ENCODE measurements around the gene RSU1. TPM values are rescaled to one million over a fixed set of nuclear protein-coding genes. Genes with fewer than 3 reads are reported as not detected.
A peak's percentile ranks its signal among the peaks of the same experiment; 100 is the strongest.
"Not testable (repeated sequence)": the region's sequence is repeated elsewhere in the genome, so short reads cannot be mapped to it uniquely, and the experiment has no call there.

Gene RSU1
- polyA plus RNA-seq, 3 donors from 2014 or later: 150 to 248 (median 181) TPM

- no peak overlapping the region for H3K4me3 Mint-ChIP-seq
- peaks cover 0 to 3% (median 3%) of the 10 kb centered on the region in 3 donors for H3K36me3 Mint-ChIP-seq
- peaks cover 14 to 39% of the 10 kb centered on the region in 2 donors for H3K4me1 Mint-ChIP-seq
- no peak for DNase-seq
- no peak overlapping the region for H3K27ac Mint-ChIP-seq
- H3K27me3 Mint-ChIP-seq (ENCODE audit: low read depth in 3 of 3): no peaks in the 10 kb centered on the region
- H3K9me3 Mint-ChIP-seq: no peaks in the 10 kb centered on the region
Observed at GRCh38 chr10:16768702-16769101, 48.5 kb downstream of the RSU1 start.

GRCh38 chr10:16765509-16766375 is 51.5 kb downstream of the RSU1 start:
- no peak for DNase-seq
- Mint-ChIP-seq H3K27me3 (ENCODE audit: low read depth in 3 of 3) (no peaks in the 10 kb centered on the region), H3K27ac (no peak overlapping the region), H3K36me3 (peaks cover 0 to 7% (median 7%) of the 10 kb centered on the region in 3 donors), H3K4me3 (no peak overlapping the region), H3K4me1 (peaks cover 11 to 36% of the 10 kb centered on the region in 2 donors), H3K9me3 (no peaks in the 10 kb centered on the region)

- Mint-ChIP-seq H3K4me3 (no peak overlapping the region), H3K4me1 (peaks cover 11 to 37% of the 10 kb centered on the region in 2 donors), H3K9me3 (no peaks in the 10 kb centered on the region), H3K27ac (no peak overlapping the region), H3K36me3 (peaks cover 7 to 28% (median 10%) of the 10 kb centered on the region in 3 donors), H3K27me3 (ENCODE audit: low read depth in 3 of 3) (peaks cover 0 to 2% (median 2%) of the 10 kb centered on the region in 3 donors)
- no peak for DNase-seq
Observed at GRCh38 chr10:16761300-16761699, 55.9 kb downstream of the RSU1 start.

- DNase-seq: no peak
- Mint-ChIP-seq H3K4me3 (no peak overlapping the region), H3K9me3 (no peaks in the 10 kb centered on the region), H3K27ac (no peak overlapping the region), H3K27me3 (ENCODE audit: low read depth in 3 of 3) (peaks cover 0 to 2% (median 2%) of the 10 kb centered on the region in 3 donors), H3K36me3 (peaks cover 9 to 38% (median 20%) of the 10 kb centered on the region in 3 donors), H3K4me1 (peaks cover 5 to 24% of the 10 kb centered on the region in 2 donors)
Observed at GRCh38 chr10:16756561-16757221, 60.5 kb downstream of the RSU1 start.

GRCh38 chr10:16754765-16755164 is 62.5 kb downstream of the RSU1 start:
- H3K4me3 Mint-ChIP-seq: no peak overlapping the region
- H3K4me1 Mint-ChIP-seq: peaks cover 3 to 17% of the 10 kb centered on the region in 2 donors
- H3K9me3 Mint-ChIP-seq: no peaks in the 10 kb centered on the region
- no peaks in the 10 kb centered on the region for H3K27me3 Mint-ChIP-seq (ENCODE audit: low read depth in 3 of 3)
- DNase-seq: no peak
- peaks cover 6 to 47% (median 22%) of the 10 kb centered on the region in 3 donors for H3K36me3 Mint-ChIP-seq
- peak overlapping the region in 1 of 6 donors; percentile 6 for H3K27ac Mint-ChIP-seq

GRCh38 chr10:16752849-16753248 is 64.4 kb downstream of the RSU1 start:
- H3K27me3 Mint-ChIP-seq (ENCODE audit: low read depth in 3 of 3); DNase-seq; H3K9me3 Mint-ChIP-seq; H3K27ac Mint-ChIP-seq; H3K4me3 Mint-ChIP-seq: not testable (repeated sequence)
- Mint-ChIP-seq H3K4me1 (peaks cover 3 to 16% of the 10 kb centered on the region in 2 donors), H3K36me3 (peaks cover 13 to 51% (median 32%) of the 10 kb centered on the region in 3 donors)

GRCh38 chr10:16752099-16752498 is 65.1 kb downstream of the RSU1 start:
- no peak overlapping the region for H3K27ac Mint-ChIP-seq
- no peaks in the 10 kb centered on the region for H3K27me3 Mint-ChIP-seq (ENCODE audit: low read depth in 3 of 3)
- DNase-seq: no peak
- H3K4me3 Mint-ChIP-seq: no peak overlapping the region
- peaks cover 0 to 9% of the 10 kb centered on the region in 2 donors for H3K4me1 Mint-ChIP-seq
- H3K9me3 Mint-ChIP-seq: no peaks in the 10 kb centered on the region
- H3K36me3 Mint-ChIP-seq: peaks cover 13 to 55% (median 29%) of the 10 kb centered on the region in 3 donors

- Mint-ChIP-seq H3K27me3 (ENCODE audit: low read depth in 3 of 3) (no peaks in the 10 kb centered on the region), H3K36me3 (peaks cover 13 to 54% (median 29%) of the 10 kb centered on the region in 3 donors), H3K4me1 (peaks cover 0 to 2% of the 10 kb centered on the region in 2 donors), H3K27ac (no peak overlapping the region), H3K4me3 (no peak overlapping the region), H3K9me3 (no peaks in the 10 kb centered on the region)
- no peak for DNase-seq
Observed at GRCh38 chr10:16751244-16751643, 66.0 kb downstream of the RSU1 start.

- H3K36me3 Mint-ChIP-seq: peaks cover 13 to 54% (median 27%) of the 10 kb centered on the region in 3 donors
- no peaks in the 10 kb centered on the region for H3K9me3 Mint-ChIP-seq
- no peak for DNase-seq
- H3K27ac Mint-ChIP-seq: no peak overlapping the region
- H3K4me3 Mint-ChIP-seq: no peak overlapping the region
- no peaks in the 10 kb centered on the region for H3K4me1 Mint-ChIP-seq
- no peaks in the 10 kb centered on the region for H3K27me3 Mint-ChIP-seq (ENCODE audit: low read depth in 3 of 3)
Observed at GRCh38 chr10:16750461-16750860, 66.8 kb downstream of the RSU1 start.

- Mint-ChIP-seq H3K36me3 (peaks cover 10 to 51% (median 26%) of the 10 kb centered on the region in 3 donors), H3K27ac (no peak overlapping the region), H3K4me1 (no peaks in the 10 kb centered on the region), H3K4me3 (no peak overlapping the region), H3K9me3 (no peaks in the 10 kb centered on the region), H3K27me3 (ENCODE audit: low read depth in 3 of 3) (peaks cover 0 to 2% (median 0%) of the 10 kb centered on the region in 3 donors)
- no peak for DNase-seq
Observed at GRCh38 chr10:16748749-16749148, 68.5 kb downstream of the RSU1 start.

- Mint-ChIP-seq H3K4me1 (peaks cover under 1 to 2% of the 10 kb centered on the region in 2 donors), H3K9me3 (peaks cover 0 to 1% (median 0%) of the 10 kb centered on the region in 6 donors), H3K4me3 (no peak overlapping the region), H3K27me3 (ENCODE audit: low read depth in 3 of 3) (peaks cover 0 to 2% (median 0%) of the 10 kb centered on the region in 3 donors), H3K27ac (no peak overlapping the region), H3K36me3 (peaks cover 10 to 39% (median 18%) of the 10 kb centered on the region in 3 donors)
- DNase-seq: no peak
Observed at GRCh38 chr10:16746856-16747255, 70.4 kb downstream of the RSU1 start.

- Mint-ChIP-seq H3K4me1 (peaks cover 2 to 11% of the 10 kb centered on the region in 2 donors), H3K9me3 (peaks cover 0 to 1% (median 0%) of the 10 kb centered on the region in 6 donors), H3K36me3 (peaks cover 15 to 27% (median 19%) of the 10 kb centered on the region in 3 donors), H3K27ac (peak overlapping the region in 2 of 6 donors; percentile 10), H3K27me3 (ENCODE audit: low read depth in 3 of 3) (peaks cover 0 to 2% (median 0%) of the 10 kb centered on the region in 3 donors), H3K4me3 (no peak overlapping the region)
- DNase-seq: no peak
Observed at GRCh38 chr10:16745061-16745460, 72.2 kb downstream of the RSU1 start.

GRCh38 chr10:16742165-16742960 is 74.9 kb downstream of the RSU1 start:
- H3K27me3 Mint-ChIP-seq (ENCODE audit: low read depth in 3 of 3): peaks cover 0 to 4% (median 0%) of the 10 kb centered on the region in 3 donors
- peaks cover 2 to 16% of the 10 kb centered on the region in 2 donors for H3K4me1 Mint-ChIP-seq
- no peak for DNase-seq
- H3K9me3 Mint-ChIP-seq: peaks cover 0 to 7% (median 2%) of the 10 kb centered on the region in 6 donors
- H3K36me3 Mint-ChIP-seq: peaks cover 16 to 31% (median 23%) of the 10 kb centered on the region in 3 donors
- H3K4me3 Mint-ChIP-seq: no peak overlapping the region
- no peak overlapping the region for H3K27ac Mint-ChIP-seq

All from immature natural killer cell (primary cell).